Activated T-cell treated with anti-CD3 and anti-CD28 coated beads for 4 hours (primary cell): ENCODE results near the gene PRKCZ.
A peak's percentile ranks its signal among the peaks of the same experiment; 100 is the strongest.

ENCODE experiments used
- DNase-seq: peaks from one replicate; pipeline ENCODE4 v3.0.0-alpha.2; 2020

PRKCZ gene

GRCh38 chr1:2199042-2199810 lies 149.0 kb downstream of the PRKCZ start:
- DNase-seq, result peak; percentile 60

DNA sequence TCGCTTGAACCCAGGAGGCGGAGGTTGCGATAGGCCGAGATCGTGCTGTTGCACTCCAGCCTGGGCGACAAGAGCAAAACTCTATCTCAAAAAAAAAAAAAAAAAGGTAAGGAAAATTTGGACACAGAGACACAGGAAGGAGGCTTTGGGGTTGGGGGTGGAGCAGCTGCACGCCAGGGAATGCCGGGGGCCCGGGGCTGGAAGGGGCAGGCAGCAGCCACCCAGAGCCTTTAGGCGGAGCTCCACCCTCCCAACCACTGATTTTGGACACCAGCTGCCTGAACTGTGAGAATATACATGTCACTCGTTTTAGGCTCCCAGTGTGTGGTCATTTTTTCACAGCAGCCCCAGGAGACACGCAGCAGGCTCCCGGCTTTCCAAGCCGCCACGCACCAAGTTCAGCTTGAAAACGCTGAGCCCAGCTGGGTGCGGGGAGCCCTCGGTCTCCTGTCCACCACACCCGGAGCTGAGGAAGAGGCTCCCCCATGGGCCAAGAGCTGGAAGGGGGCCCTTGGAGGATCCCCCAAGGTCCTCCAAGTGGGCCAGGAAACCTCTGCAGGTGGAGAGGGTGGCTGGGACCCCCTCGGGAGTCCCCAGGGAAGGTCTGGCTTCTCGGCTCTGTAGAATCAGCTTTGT lies 150.2 kb downstream of the PRKCZ start:
- DNase-seq, result no peak

GRCh38 chr1:2201062-2201461 lies 150.9 kb downstream of the PRKCZ start:
- no peak for DNase-seq

DNA sequence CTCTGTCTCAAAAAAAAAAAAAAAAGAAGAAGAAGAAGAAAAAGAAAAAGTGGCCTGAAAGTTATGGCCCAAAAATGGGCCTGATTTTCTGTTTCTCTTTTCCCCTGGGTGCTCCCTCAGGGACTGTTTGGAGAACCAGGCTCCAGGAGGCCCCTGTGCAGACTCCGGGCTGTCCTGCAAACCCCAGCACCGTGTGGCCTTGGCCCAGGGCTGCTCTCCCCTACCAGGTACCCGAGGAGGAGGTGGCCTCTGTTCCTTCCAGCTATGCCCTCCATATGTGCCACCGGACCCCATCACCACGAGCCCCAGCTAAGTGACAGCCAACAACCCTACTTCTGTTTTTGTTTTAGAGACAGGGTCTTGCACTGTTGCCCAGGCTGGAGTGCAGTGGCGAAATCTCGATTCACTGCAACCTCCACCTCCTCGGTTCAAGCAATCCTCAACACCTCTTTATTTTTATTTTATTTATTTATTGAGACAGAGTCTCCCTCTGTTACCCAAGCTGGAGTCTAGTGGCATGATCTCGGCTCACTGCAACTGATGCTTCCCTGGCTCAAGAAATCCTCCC lies 151.9 kb downstream of the PRKCZ start:
- no peak for DNase-seq

DNA sequence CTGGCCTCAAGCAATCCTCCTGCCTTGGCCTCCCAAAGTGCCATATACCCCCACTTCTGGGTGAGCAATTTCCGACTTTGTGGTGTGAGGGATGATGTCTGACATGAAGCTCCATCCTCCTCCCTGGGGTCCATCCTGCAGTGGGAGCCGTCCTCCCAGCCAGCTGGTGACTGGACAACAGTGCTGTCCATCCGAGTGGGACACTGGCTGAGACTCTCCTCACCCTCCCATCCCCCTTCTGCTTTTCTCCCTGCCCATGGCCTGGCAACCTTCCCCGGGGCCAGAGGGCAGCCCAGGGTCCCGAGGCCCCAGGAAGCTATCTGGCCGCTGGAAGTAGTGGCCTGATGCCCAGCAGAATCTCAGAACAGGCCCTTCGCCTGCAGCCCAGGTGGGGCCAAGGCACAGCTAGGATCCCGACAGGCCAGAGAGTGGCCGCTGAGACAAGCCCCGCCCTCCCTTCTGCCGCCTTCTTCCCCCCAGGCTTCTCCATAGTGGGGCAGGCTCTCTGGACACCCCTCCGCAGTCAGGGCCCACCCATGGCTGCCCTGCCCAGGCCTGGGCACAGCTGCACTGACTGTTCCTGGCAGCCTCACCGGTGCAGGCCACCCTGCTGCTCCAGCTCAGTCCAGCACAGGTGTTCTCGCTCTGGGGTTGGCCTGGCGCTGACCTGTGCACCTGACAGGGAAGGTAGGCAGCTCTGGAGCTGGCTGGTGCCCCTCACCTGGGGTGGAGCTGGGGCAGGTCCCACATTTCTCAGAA lies 152.8 kb downstream of the PRKCZ start:
- DNase-seq, result no peak

DNA sequence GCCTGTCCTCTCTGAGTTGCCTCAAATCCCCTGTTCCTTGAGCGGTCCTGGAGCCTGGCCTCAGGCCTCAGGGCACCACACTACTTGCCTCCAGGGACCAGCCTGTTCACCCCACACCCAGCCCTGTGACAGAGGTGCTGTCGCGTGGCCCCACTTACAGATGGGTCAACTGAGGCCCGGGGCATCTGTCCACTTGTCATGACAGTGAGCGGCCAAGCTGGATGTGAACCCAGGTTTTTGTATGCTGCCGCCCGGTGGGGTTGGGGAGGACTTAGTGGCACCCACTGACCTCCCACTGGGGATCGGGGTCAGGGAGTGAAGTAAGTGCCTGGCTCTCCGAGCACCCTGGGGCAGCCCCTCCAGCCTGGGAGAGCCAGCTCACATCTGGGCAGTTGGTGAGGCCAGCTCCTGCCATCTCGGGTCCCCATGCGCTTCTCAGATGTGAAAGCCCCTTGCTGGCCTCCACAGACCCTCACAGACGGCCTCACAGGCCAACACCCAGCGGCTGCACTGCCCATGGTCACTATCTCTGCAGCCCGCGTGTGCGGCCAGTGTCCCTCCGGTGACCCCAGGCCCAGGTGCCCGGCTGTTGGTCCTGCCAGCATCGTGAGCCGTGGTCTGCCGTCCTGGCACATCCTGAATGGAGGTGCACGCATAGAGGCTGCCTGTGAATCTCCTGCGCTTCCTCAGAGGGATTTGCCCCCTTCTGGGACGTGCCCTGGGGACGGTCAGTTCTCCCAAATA lies 153.6 kb downstream of the PRKCZ start:
- DNase-seq, result no peak

- no peak for DNase-seq
These were observed 154.4 kb downstream of the PRKCZ start for GRCh38 chr1:2204415-2205190.

GRCh38 chr1:2205191-2205952 lies 155.2 kb downstream of the PRKCZ start:
- DNase-seq, result peak; percentile 94

DNA sequence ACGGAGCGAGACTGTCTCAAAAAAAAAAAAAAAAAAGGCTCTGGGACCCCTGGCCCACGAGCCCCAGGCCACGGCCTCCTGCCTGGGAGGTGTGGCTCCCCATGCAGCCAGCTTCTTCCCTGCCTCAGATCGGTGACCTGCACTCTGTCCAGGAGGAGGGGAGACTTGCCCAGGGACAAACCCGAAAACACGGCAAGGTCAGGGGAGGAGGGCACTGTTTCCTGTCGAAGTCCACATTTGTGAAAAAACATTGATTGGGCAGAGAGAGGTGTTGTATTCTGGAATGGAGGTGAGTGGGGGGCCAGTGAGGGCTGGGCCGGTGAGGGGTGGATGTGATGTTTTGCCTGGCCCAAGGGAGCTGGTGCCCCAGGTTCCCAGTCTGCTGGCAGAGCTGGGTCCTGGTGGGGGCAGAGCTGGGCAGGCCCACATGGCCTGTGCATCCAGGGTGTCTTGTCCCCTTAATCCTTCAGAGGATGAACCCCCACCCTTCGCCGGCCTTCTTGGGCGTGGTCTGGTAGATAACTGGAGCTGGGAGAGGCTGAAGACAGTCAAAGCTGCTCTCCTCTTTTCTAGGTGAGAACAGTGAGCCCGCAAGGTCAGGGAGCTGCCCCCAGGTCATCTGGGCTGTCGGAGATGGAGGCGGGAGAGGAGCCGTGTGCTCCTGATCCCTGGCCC lies 156.7 kb downstream of the PRKCZ start:
- DNase-seq, result no peak

DNA sequence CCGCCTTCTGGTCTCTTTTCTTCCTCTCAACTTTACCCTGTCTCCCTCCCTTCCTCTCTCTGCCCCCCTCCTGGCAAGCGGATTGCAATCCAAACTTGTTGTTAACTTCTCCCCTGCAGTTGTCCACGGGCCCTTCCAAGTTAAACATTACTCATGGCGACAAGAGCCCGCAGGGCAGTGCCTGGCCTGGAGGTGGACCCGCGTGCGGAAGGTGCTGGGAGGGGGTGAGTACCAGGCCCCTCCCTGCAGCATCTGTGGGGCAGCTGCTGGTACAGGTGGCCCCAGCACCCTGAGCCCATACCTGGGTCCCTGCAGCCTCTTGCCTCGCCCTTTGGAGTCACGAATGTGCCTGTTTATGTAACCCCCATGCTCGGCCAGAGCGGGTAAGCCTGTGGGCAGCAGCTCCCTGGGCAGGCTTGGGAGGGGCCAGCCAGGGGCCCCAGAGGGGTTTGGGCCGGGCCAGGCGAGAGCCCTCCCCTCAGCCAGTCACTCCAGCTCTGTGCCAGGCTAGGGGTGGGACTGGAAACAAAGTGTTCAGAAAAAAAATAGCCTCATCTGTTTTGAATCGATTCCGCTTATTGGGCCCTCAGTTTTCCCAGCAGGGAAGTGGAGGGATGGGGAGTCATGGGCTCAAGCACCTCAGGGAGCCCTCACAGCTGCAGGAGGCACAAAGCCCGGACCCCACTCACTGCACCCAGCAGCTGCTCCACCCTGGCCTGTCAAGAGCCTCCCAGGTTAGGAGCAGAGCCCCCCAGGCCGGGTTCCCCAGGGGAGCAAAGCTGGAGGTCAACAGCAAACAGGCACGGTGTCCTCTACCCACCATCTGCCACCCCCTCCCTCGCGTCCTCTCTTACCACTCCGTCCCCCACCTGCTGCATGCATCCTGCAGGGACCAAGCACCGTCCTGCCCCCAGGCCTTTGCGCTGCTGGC lies 158.4 kb downstream of the PRKCZ start:
- no peak for DNase-seq

DNA sequence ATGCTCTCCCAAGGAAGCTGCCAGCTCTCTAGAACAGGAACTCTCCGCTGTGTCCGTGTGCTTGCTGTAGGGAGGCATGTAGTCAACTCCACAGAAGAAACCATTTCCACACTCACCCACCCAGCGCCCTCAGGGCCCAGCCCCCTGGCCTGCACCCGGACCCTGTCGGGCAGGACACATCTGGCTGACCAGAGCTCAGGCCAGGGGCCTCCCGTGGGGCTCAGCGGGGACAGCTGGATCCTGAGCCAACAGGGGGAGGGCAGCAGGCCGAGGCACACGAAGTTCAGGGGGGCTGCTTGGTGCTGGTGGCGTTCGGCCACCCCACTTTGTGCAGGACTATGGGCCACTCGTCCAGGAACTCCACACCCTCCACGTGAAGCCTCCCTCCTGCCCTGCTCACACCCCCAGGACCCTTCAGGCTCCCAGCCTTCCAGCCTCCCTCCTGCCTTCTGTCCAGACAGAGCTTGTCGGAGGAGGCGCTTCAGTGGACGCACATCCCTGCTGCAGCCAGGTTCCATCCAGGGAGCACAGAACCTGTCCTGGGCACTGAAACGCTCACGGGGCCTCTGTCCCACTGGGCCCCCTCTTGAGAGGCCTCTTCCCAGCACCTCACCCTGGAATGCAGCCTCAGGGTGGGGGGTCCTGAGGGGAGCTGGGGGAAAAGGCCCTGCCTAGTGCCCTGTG lies 159.3 kb downstream of the PRKCZ start:
- DNase-seq, result no peak

GRCh38 chr1:2210084-2210653 lies 160.0 kb downstream of the PRKCZ start:
- no peak for DNase-seq

DNA sequence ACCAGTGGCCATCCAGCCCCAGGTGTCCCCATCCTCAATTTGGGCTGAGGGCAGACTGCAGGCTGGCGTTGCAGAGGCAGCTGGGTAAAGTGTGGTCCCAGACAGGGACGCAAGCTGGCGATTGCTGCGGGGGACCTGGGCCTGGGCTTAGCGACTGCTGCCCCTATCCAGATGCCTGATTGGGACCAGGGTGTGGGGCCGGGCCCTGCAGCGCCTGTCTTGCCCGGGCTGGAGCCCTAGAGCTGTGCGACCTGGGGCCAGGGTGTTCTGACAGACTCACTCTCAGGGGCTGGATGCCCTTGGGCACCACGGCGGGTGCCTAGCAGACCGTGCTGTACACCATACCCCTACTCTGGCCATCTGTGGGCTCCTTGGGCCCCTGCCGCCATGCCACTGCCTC lies 160.6 kb downstream of the PRKCZ start:
- DNase-seq, result no peak

- no peak for DNase-seq
These were observed 162.0 kb downstream of the PRKCZ start for GRCh38 chr1:2212274-2212531.

GRCh38 chr1:2212532-2213491 lies 162.6 kb downstream of the PRKCZ start:
- no peak for DNase-seq

GRCh38 chr1:2213576-2214505 lies 163.6 kb downstream of the PRKCZ start:
- no peak for DNase-seq
